AG10803 (cell line): Measurements from ENCODE around the gene TBX1.

Experiments
- DNase-seq: peaks from one replicate; pipeline ENCODE4 v3.0.0; 2010; ENCODE audit warnings: low read depth
- H3K4me3 ChIP-seq: 2 replicates; pipeline ENCODE4 v1.5.1; 2011; ENCODE audit warnings: mild to moderate bottlenecking, low read length, control low read depth
- TF ChIP-seq, protein P1 (sequence below): conservative IDR thresholded peaks from 2 replicates; pipeline ENCODE4 v1.5.1; 2011; ENCODE audit warnings: mild to moderate bottlenecking, low read length, control low read depth, inconsistent platforms

TBX1 gene

DNA sequence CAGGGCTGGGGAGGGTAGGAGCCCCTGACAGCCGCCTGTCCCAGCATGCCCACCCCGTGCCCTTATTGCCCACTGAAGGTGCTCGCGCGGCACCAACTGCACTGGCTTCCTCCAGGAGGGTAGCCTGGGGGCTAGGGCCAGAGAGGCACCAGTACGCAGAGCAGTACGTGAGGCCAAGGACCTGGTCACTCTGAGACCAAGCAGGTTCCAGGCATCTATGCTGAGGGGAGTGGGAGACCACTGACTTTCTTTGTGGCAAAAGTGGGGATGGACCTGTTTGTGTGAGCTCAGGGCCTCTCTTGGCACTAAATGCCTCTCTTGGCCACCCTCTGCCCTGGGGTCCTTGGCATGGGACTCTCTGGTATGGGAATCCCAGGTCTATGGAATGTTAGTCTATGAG lies 26.4 kb upstream of the TBX1 start:
- H3K4me3 ChIP-seq: no peak overlapping the region
- TF ChIP-seq, protein P1, sequence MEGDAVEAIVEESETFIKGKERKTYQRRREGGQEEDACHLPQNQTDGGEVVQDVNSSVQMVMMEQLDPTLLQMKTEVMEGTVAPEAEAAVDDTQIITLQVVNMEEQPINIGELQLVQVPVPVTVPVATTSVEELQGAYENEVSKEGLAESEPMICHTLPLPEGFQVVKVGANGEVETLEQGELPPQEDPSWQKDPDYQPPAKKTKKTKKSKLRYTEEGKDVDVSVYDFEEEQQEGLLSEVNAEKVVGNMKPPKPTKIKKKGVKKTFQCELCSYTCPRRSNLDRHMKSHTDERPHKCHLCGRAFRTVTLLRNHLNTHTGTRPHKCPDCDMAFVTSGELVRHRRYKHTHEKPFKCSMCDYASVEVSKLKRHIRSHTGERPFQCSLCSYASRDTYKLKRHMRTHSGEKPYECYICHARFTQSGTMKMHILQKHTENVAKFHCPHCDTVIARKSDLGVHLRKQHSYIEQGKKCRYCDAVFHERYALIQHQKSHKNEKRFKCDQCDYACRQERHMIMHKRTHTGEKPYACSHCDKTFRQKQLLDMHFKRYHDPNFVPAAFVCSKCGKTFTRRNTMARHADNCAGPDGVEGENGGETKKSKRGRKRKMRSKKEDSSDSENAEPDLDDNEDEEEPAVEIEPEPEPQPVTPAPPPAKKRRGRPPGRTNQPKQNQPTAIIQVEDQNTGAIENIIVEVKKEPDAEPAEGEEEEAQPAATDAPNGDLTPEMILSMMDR: no peak
- no peak for DNase-seq

DNA sequence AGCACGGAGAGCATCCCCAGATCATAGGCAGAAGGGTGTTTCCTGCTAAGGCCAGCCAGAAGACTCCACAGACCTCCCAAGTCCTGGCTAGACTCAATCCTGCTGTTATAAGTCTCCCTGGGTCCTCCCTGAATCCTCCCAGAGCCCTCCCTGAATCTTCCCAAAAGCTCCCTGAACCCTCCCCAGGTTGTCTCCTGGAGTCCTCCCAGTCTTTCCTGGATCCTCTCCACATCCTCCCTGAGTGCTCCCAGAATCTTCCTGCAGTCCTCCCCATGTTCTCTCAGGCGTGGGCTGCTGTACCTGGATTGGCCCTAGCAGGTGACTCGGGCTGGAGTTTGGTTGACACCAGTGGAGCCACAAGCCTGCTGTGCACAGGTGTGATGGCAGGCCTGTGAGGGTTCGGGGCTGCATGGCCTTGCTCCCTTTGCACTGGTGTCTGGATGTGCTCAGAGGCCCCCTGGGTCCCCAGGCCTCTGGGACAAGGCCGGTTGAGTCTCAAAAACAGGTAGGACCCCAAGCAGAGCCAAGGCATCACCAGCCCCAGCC lies 25.7 kb upstream of the TBX1 start:
- no peak overlapping the region for H3K4me3 ChIP-seq
- TF ChIP-seq, protein P1: no peak
- DNase-seq: no peak

DNA sequence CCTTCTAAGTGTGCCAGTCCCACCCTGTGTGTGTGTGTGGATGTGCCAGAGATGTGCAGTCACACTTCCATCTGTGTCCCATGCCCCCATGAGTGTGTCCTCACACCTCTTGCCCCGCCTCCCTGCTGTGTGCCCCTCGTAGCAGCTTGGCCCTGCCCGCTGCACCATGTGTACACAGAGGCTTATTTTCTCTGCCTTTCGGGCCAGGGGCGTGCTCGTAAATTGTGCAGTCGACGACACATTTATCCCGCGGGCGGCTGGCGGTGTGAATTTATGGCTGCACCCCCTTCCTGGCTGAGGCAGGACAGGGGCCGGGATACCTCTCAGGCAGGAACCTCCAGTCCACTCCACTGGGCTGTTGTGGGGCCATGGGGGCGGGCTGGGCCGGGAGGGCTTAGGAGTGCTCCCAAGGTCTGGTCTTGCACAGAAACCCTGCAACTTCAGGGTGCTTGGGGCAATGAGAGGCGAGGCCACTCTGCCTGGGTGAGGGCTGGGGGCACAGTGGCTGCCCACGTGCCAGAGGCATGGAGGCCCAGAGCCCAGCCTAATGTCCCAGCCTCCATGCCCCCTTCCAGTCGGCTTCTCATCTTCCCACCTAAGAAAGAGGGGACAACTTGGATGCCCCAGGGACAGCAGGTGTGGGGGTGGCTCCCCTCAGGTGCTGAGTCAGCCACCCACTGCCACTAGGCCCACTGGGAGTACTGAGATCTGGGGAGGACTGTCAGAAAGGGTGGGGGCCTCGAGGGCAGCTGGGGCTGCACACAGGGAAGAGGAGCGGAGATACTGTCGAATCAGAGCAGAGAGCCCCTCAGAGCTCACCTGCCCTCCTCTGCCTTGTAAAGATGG lies 24.7 kb upstream of the TBX1 start:
- TF ChIP-seq, protein P1: no peak
- no peak for DNase-seq
- H3K4me3 ChIP-seq: no peak overlapping the region

DNA sequence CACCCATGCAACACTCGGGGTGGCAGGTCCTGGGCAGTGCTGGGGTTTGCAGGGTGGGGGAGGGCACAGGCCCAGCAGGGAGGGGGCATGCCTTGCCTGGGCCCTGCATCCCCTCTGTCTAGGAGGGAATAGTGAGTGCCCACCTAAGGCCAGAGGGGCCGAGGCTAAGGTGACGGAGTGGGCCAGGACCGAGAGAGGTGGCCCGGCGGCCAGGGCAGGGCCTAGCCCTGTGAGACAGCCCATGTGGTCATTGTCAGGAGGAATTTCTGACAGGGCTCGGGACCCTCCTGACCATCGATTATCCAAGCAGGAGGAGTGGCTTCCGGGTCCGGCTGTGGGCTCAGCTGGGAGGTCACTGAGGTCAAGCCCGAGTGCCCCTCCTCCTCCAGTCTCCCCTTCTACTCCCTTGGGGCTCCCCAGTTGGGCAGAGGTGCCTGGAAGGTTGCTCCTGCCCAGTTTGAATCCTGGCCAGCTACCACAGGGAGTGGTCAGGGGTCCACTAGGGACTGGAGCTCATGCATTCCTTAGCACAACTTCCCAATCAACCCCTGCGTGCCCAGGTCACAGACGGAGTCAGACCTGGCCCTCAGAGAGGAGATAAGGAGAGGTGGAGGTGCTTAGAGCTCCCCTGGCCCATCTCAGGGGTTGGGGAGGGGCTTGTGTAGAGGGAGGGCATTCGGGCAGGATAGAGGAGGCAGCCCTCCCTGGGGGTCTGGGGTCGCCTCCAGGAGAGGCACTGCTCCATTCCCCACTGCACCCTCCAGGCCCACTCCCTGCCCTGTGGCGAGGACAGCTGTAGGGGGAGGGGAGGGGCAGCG lies 22.5 kb upstream of the TBX1 start:
- no peak overlapping the region for H3K4me3 ChIP-seq
- no peak for DNase-seq
- TF ChIP-seq, protein P1: no peak

DNA sequence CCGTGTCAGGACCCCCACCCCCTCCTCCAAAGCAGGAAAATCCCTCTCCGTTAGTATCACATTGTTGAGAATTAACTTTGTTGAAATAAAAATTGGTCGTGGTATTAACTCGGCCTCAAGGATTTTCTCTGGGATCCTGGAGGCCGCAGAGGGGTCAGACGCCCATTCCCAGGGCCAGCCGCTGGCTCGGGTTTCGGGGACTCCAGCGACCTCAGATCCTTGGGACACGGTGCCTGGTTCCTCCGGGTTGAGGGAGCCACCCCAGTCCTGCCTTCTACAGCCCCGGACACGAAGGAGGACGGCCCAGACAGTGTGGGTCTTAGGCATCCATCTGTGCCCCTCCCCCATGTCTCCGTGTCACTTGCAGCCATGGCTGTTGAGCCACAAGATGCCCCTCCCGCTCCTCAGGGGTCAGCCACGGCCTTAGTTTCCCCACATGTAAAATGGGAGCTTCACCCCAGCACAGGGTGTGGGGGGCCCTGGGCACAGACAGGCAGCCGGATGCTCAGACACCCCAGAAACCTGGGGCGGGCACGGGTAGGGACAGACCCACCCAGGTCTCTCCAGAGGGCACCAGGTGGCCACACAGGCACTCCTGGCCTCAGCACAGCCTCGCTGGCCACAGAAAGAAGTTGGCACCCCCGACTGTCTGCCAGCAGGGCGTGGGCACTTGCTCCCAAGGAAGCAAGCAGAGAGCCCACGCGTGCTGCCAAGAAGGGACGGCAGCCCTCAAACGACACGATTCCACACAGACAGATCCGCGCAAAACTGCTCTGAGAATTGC lies 21.7 kb upstream of the TBX1 start:
- no peak overlapping the region for H3K4me3 ChIP-seq

DNA sequence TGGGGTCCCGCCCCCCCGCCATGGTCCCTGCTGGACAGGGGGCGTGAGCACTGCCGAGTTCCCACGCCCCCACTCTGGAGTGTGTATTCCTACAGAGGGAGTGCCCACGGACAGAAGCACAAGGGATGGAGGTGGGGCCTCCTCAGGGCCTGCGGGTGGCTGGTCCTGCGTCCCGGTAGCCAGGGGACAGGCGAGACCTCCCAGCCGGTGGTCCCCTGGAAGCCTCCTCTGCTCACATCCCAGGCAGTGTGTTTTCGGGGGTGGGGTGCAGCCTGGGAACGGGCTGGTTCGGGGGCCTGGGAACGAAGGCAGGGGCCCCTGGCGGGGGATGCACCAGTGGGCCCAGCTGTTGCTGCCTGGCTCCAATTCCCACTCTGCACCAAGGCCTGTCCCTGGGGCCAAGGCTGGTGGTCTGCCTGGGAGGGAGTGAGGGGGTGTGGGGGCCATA lies 21.1 kb upstream of the TBX1 start:
- no peak for DNase-seq
- TF ChIP-seq, protein P1: no peak
- no peak overlapping the region for H3K4me3 ChIP-seq

More for the DNA sequence above, 21.7 kb upstream of the TBX1 start:
- no peak for DNase-seq
- TF ChIP-seq, protein P1: no peak
